Esophagus muscularis mucosa (tissue), 3 donors: ENCODE measurements around the gene CBFA2T2.

ENCODE experiments used
- CTCF ChIP-seq, 3 experiments: fragments of 200-600 bp in 2 of 3; fragments of 450-650 bp in 1 of 3; sonication (generic) in 2 of 3; IDR thresholded peaks; one replicate each; pipeline ENCODE4 v1.5.1; 2017 to 2019; ENCODE audit warnings: antibody characterized with exemption in 3 of 3, mild to moderate bottlenecking in 2 of 3, moderate library complexity in 1 of 3
- POLR2A ChIP-seq: fragments of 450-650 bp; IDR thresholded peaks from one replicate; pipeline ENCODE4 v1.6.1; 2017; ENCODE audit warnings: antibody characterized with exemption, moderate library complexity, mild to moderate bottlenecking, low read depth
- POLR2AphosphoS5 ChIP-seq, 2 donors: sonication (generic); formaldehyde crosslinking; IDR thresholded peaks; one replicate each; pipeline ENCODE4 v1.6.1; 2017; ENCODE audit warnings: antibody characterized with exemption in 2 of 2

- TF ChIP-seq CTCF (IDR thresholded peaks at IDR 0.05), result no peak
- no peak for TF ChIP-seq POLR2AphosphoS5 (IDR thresholded peaks at IDR 0.05)
- no peak for TF ChIP-seq POLR2A
Observed at GRCh38 chr20:33552519-33552918, 62.6 kb downstream of the CBFA2T2 start.
